Nephron progenitor cell (in vitro differentiated cells): ENCODE data around the gene UBAP2.
A peak's percentile ranks its signal among the peaks of the same experiment; 100 is the strongest.

Experiments used
- DNase-seq: peaks from one replicate; pipeline ENCODE4 v3.0.0; 2021
- H3K27ac Mint-ChIP-seq: 2 replicates; pipeline ENCODE4 v1.8.0; 2021; ENCODE audit warnings: mild to moderate bottlenecking, moderate library complexity, mixed read lengths
- H3K27me3 Mint-ChIP-seq: 2 replicates; pipeline ENCODE4 v1.8.0; 2021; ENCODE audit warnings: mild to moderate bottlenecking, low read depth, mixed read lengths; ENCODE audit not compliant: poor library complexity
- H3K36me3 Mint-ChIP-seq: 2 replicates; pipeline ENCODE4 v1.8.0; 2021; ENCODE audit warnings: low read depth, mixed read lengths
- H3K4me1 Mint-ChIP-seq: 2 replicates; pipeline ENCODE4 v1.8.0; 2021; ENCODE audit warnings: mixed read lengths
- H3K4me3 Mint-ChIP-seq: 2 replicates; pipeline ENCODE4 v1.8.0; 2021; ENCODE audit warnings: mild to moderate bottlenecking, moderate library complexity, mixed read lengths
- H3K9me3 Mint-ChIP-seq: 2 replicates; pipeline ENCODE4 v1.8.0; 2021; ENCODE audit warnings: mild to moderate bottlenecking, moderate library complexity, mixed read lengths
- CTCF ChIP-seq: fragments of 200-600 bp; sonication (generic); IDR thresholded peaks from 2 replicates; pipeline ENCODE4 v1.5.0; 2021; ENCODE audit warnings: antibody characterized with exemption

UBAP2 gene

GRCh38 chr9:34059954-34060353 lies 11.3 kb upstream of the UBAP2 start:
- TF ChIP-seq CTCF, result no peak
- H3K9me3 Mint-ChIP-seq, result no peaks in the 10 kb centered on the region
- no peak overlapping the region for H3K4me3 Mint-ChIP-seq
- no peaks in the 10 kb centered on the region for H3K4me1 Mint-ChIP-seq
- no peak for DNase-seq
- no peaks in the 10 kb centered on the region for H3K36me3 Mint-ChIP-seq
- H3K27ac Mint-ChIP-seq, result no peak overlapping the region
- H3K27me3 Mint-ChIP-seq, result peaks cover 3% of the 10 kb centered on the region

- DNase-seq, result no peak
- no peaks in the 10 kb centered on the region for H3K9me3 Mint-ChIP-seq
- H3K27ac Mint-ChIP-seq, result no peak overlapping the region
- H3K4me1 Mint-ChIP-seq, result no peaks in the 10 kb centered on the region
- TF ChIP-seq CTCF, result no peak
- no peak overlapping the region for H3K4me3 Mint-ChIP-seq
- H3K27me3 Mint-ChIP-seq, result peaks cover 3% of the 10 kb centered on the region
- H3K36me3 Mint-ChIP-seq, result no peaks in the 10 kb centered on the region
Measured at GRCh38 chr9:34059281-34059680, 10.6 kb upstream of the UBAP2 start.

- Mint-ChIP-seq H3K27me3 (peaks cover 6% of the 10 kb centered on the region), H3K4me1 (peaks cover 31% of the 10 kb centered on the region), H3K27ac (peak overlapping the region; percentile 100), H3K36me3 (peaks cover 13% of the 10 kb centered on the region), H3K4me3 (peak overlapping the region; percentile 100), H3K9me3 (peaks cover 4% of the 10 kb centered on the region)
- DNase-seq, result no peak
- TF ChIP-seq CTCF, result no peak
Measured at GRCh38 chr9:34049630-34050384, 1.1 kb upstream of the UBAP2 start.

GRCh38 chr9:34047864-34048726 lies 592 bp downstream of the UBAP2 start:
- H3K27me3 Mint-ChIP-seq, result peaks cover 6% of the 10 kb centered on the region
- peak; percentile 52 for DNase-seq

GRCh38 chr9:34046784-34047379 lies 1.8 kb downstream of the UBAP2 start:
- DNase-seq, result no peak
- peak overlapping the region; percentile 100 for H3K4me3 Mint-ChIP-seq
- H3K27ac Mint-ChIP-seq, result peak overlapping the region; percentile 67
- H3K36me3 Mint-ChIP-seq, result peaks cover 42% of the 10 kb centered on the region
- peaks cover 4% of the 10 kb centered on the region for H3K27me3 Mint-ChIP-seq
- peaks cover 31% of the 10 kb centered on the region for H3K4me1 Mint-ChIP-seq
- peaks cover 10% of the 10 kb centered on the region for H3K9me3 Mint-ChIP-seq
- TF ChIP-seq CTCF, result no peak

More at GRCh38 chr9:34047864-34048726, 592 bp downstream of the UBAP2 start:
- Mint-ChIP-seq H3K4me3 (peak overlapping the region; percentile 100), H3K4me1 (peaks cover 31% of the 10 kb centered on the region), H3K36me3 (peaks cover 30% of the 10 kb centered on the region), H3K27ac (peak overlapping the region; percentile 100), H3K9me3 (peaks cover 4% of the 10 kb centered on the region)
- TF ChIP-seq CTCF, result no peak
